ENCODE results near the gene SLC22A5. TPM values are rescaled to one million over a fixed set of nuclear protein-coding genes. Genes with fewer than 3 reads are reported as not detected.

The SLC22A5 gene
- total and polyA plus RNA-seq, 9 of the 15 experiments (the other 6 are each of a cell fraction or from before 2014, with no cell fraction given): 3.0 to 16.6 (median 8.3) TPM

GRCh38 chr5:132370971-132371602 lies 1.6 kb downstream of the SLC22A5 start (continued):
- TF ChIP-seq, protein P1, sequence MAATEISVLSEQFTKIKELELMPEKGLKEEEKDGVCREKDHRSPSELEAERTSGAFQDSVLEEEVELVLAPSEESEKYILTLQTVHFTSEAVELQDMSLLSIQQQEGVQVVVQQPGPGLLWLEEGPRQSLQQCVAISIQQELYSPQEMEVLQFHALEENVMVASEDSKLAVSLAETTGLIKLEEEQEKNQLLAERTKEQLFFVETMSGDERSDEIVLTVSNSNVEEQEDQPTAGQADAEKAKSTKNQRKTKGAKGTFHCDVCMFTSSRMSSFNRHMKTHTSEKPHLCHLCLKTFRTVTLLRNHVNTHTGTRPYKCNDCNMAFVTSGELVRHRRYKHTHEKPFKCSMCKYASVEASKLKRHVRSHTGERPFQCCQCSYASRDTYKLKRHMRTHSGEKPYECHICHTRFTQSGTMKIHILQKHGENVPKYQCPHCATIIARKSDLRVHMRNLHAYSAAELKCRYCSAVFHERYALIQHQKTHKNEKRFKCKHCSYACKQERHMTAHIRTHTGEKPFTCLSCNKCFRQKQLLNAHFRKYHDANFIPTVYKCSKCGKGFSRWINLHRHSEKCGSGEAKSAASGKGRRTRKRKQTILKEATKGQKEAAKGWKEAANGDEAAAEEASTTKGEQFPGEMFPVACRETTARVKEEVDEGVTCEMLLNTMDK (IDR thresholded peaks at IDR 0.05; ENCODE audit: borderline replicate concordance, insufficient read depth, low read depth, low read length, poor library complexity, severe bottlenecking): no peak
- TF ChIP-seq LARP7 (IDR thresholded peaks at IDR 0.05): no peak
- TF ChIP-seq CREB3L1 (IDR thresholded peaks at IDR 0.05; ENCODE audit: borderline replicate concordance, low read depth): no peak
- TF ChIP-seq ZNF668 (CRISPR knock-in tag; IDR thresholded peaks at IDR 0.05): no peak
- TF ChIP-seq ILF3 (IDR thresholded peaks at IDR 0.05; ENCODE audit: borderline replicate concordance): no peak
- TF ChIP-seq ELF2 (CRISPR knock-in tag; IDR thresholded peaks at IDR 0.05): no peak
- 0 out of 2 replicates have a peak, but pooled peaks have one; percentile 17 for TF ChIP-seq PML (IDR thresholded peaks at IDR 0.05; ENCODE audit: low read length)
- TF ChIP-seq SMAD4 (CRISPR knock-in tag; conservative IDR thresholded peaks at IDR 0.05): 0 out of 2 replicates have a peak, but pooled peaks have one; percentile 27
- TF ChIP-seq ZNF253 (CRISPR knock-in tag; conservative IDR thresholded peaks at IDR 0.05): no peak
- TF ChIP-seq ZNF644 (tag; IDR thresholded peaks at IDR 0.05; ENCODE audit: low read depth): no peak
- TF ChIP-seq ZFP36 (IDR thresholded peaks at IDR 0.05; ENCODE audit: low read depth, low read length, partially characterized antibody): no peak
- TF ChIP-seq ZNF431 (CRISPR knock-in tag; IDR thresholded peaks at IDR 0.05): no peak
- TF ChIP-seq JUNB (CRISPR knock-in tag; conservative IDR thresholded peaks at IDR 0.05): no peak
- TF ChIP-seq RBBP5 (IDR thresholded peaks at IDR 0.05; ENCODE audit: borderline replicate concordance, insufficient read depth, low read length, poor library complexity, severe bottlenecking): no peak
- 0 out of 2 replicates have a peak, but pooled peaks have one; percentile 11 for TF ChIP-seq TFAP4 (CRISPR knock-in tag; IDR thresholded peaks at IDR 0.05; ENCODE audit: borderline replicate concordance)
- no peak for TF ChIP-seq NCOA4 (IDR thresholded peaks at IDR 0.05; ENCODE audit: partially characterized antibody)
- no peak for TF ChIP-seq XRCC4 (IDR thresholded peaks at IDR 0.05; ENCODE audit: extremely low read depth, insufficient read depth, insufficient read length)
- TF ChIP-seq CCAR2 (IDR thresholded peaks at IDR 0.05; ENCODE audit: low read depth, low read length): no peak
- TF ChIP-seq TCF3 (CRISPR knock-in tag; IDR thresholded peaks at IDR 0.05): no peak
- TF ChIP-seq MLLT1 (IDR thresholded peaks at IDR 0.05): 0 out of 4 replicates have a peak, but pooled peaks of 1 of the 2 experiments have one; percentile 0
- TF ChIP-seq TBP (optimal IDR thresholded peaks at IDR 0.05; ENCODE audit: low read depth, low read length): peak; percentile 94
- TF ChIP-seq KLF13 (tag; IDR thresholded peaks at IDR 0.05; ENCODE audit: borderline replicate concordance, low read depth): no peak
